ENCODE measurements around the gene MYORG.

MYORG gene

DNA sequence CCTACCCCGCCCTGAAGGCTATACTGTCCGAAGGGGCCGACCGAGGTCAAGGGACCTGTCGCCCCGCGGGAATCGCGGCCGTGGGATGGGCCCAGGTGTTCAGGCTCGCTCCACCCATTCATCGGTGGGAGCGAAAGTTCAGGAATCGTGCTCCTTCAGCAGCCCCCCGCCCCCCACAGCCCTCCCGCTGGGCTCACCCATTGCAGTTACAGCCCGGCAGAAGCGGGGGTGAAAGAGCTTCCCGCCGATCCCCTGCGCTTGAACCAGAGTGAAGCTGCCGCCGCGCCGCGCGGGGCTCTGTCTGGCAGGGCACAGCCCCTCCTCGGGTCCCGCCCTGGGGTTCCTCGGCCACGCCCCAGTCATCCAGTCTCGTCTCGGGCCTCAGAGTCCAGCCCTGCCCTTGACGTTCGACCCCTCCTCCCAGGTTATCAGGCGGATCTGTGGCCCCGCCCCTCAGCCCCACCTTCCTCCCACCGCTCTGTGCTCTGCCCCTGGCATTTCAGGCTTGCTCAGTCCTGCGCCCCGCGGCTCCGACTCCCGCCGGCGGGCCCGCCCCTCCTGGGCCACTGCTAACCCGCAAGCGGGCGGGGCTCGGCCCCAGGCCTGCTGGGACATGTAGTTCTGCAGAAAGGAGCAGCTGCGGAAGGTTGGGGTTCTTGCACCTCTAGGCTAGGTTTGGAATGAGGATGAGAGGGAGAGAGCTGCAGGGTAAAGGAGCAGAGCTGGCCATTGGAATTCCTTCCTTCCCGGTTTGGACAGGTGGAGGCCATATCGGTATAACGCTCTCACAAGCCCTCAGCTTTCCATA, at the start of gene MYORG:
Gene MYORG, minus strand, starts transcription at position 303 of the 808 bp plus-strand sequence. CDS start 3,955 bp downstream, outside the sequence.
- DNase-seq = peak; percentile 46

DNA sequence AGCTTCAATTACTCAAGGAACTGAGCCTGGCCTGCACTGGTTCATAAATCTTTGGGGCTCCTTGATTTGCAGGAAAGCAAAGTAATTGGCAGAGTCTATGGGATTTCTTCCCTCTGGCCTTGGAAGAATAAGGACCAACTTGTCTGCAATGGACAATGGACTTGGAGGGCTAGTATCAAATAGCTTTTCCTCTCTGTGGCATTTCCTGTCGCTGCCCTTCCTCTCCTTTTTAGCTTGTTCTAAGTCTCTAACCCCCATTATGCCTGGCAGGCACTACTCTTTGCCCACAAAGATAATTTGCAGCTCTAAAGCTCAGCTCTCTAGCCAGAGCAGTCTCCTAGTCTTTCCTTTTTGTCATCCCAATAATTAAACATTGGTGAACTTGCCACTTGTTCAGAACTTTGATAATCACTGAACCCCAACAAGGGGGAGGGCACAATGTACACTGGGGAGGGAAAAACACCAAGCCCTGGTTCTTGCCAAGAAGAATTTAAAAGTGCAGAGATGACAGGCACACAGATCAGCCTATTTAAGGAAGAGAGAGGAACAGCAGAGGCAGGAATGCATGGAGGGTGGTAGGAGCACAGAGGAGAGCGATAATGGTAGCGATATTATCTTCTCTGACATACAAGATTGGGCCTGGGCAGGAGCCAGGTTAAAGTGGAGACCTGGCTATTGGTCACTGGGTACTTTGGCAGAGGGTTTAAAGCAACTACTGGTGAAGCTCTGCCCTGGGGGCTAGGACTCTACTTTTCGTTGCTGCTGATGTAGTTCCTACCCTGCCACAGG, 43.2 kb upstream of the MYORG start:
- DNase-seq = no peak

DNA sequence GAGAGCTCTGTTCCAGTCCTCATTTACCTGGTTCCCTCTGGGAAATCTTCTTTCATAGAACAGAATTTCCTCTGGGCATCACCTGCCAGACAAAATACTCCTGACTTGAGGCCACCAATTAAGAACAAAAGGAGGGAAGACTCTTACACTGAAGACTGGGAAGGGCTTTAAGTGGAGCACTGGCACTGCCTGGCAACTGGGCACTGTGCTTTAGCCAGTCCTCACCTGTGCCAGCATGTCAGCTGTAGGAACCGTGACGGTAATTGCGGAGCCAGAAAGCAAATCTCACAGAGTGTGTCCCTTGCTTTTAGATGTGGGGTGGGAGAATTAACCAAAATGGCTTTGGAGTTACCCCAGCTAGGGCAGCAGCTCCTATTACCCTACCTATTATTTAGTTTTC, 41.0 kb upstream of the MYORG start:
- no peak for DNase-seq

DNA sequence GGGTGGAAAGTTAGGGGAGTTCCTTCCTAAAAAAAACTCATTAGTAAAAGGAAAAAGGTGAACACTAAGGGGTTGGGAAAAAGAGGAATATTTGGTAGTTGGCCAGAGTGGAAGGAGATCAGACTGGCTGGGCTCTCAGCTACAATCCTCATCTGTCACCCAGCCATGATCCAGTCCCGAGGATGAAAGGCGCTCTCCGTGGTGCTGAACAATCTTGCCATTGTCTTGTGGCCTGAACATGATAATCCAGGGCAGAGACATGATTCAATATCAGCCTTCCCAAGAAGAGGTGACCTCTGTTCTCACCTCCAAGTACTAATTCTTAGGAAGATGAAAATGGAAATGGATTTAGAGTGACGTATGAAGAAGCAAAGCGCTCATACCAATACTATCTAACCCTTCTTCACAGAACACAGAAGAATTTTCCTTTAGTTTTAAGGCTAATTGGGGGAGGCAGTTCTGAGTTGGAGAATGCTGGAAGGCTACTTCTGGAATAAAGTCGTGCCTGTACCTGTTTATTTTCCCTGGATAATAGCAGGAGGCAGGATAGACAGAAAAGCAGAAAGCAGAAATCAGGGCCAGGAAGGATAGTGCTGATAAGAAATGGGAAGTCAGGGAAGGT, 36.6 kb upstream of the MYORG start:
- no peak for DNase-seq

DNA sequence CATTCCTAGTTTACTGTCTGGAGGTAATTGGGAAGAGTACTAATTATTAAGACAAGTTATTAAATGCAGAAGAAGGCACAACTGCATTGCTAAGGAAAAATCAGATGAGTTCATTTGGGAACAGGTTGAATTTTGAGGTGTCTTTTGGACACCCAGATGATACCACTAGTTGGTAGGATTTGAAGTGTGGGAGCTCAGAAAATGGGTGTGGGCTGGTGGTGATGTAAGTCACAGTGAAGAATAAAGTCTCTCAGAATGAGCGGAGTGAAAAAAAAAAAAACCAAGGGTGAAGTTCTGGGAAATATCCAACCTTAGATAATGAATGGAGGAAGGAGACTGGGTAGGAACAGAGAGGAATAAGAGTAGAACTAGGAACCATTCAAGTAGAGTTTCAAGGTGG, 35.6 kb upstream of the MYORG start:
- DNase-seq = no peak

DNA sequence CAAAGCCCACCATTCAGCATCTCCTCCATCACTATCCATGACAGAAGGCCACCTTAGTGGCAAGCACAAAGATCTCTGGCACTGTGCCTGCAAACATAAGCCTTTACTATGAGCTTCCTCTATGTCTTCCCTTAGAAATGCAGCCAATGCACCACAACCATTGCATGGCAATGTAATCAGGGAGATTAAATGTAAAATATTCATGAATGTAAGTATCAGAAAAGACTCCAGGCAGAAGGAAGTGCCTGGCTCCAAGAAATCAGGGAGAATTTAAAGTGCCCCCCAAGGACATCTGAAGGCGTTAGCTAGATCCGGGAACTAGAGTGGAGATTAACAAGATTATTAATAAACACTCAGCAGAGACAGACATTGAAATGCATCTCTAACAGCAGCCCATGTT, 32.5 kb upstream of the MYORG start:
- no peak for DNase-seq

DNA sequence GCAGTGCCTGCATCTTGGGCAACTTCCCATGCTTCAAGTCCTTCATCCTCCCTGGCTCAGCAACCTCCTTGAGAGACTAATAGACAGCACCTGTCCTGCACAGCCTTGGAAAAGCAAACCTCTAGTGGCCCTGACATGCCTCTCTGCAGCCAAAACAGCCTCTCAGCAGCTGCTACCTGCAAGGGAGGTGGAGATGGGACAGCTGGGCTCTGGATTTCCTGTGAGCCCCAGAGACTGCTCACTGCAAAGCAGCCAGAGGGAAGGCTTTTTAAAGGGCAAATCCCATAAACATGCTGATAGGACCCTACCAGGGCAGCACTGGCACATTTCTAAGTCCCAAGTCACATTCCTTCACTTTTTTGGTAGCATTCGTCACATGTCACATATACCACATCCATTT, 31.5 kb upstream of the MYORG start:
- no peak for DNase-seq

DNA sequence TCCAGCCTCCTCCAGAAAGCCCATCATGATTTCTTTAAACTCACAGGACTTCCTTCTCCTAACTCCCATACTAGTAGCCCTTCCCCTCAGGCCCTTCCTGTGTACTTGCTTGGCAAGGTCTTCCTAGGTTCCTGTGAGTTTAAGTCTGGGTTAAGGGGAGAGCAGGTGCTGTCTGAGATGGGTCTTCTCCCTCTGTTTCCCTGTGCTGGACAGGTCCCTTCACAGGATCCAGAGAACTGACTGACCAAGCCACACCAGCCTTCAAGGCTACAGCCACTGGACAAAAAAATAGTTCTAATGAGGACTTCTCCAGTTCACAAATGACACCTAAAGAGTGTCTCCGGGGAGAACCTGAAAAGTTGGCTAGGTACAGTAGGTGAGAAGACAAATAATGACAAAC, 29.5 kb upstream of the MYORG start:
- no peak for DNase-seq

DNA sequence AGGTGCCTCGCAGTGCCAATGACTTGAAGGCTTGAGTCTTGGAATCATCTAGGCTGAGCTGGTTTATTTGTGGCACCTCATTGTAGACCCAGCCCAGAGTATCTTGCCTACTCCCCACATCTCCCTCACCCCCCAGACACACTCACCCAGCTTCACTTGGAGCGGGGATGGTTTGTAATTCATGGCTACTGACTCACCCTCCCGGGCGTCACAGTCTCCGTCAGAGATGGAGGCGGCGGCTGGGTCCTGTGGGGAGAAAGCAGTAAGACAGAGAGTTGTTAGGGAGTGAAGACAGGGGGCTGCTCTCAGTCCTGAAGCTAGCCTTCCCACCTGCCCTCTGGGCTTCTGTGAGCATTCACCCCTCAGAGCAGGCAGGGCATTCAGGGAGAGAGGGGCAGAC, 29.0 kb upstream of the MYORG start:
- DNase-seq = no peak

DNA sequence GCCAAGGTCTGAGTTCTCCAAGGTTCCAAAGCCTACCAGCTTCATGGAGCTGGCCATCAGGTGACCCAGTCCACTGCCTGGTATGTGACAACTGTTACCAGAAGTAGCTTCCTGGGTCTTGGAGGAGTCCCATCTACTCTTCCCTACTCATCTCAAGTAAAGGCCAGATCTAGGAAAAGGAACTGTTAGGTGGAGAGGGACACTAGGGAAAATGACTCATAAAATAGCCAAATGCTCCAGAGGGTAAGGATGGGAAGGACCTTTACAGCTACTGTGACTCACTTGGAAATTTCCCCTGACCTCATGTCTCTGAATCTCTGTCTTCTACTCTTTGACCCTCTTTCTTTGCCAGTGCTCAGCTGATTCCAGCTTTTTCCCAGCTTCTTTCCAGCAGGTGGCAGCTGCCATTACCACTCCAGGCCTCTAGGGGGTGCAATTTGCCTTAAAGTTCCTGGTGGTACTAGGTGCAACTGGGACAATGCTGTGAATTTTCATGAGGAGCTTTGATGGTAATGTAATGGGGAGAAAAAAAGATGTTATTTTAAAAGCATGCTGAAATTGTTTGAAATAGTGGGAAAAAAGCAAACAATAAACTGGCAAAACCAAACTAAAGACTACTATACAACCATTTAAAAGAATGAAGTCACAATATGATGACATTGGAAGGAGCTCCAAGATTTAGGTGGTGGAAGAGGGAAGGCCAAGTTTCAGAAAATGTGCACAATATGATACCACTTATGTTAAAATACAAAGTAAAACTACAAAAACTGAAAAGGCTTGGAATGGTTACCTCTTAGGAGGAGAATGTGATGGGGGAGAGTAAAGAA, 27.1 kb upstream of the MYORG start:
- no peak for DNase-seq

DNA sequence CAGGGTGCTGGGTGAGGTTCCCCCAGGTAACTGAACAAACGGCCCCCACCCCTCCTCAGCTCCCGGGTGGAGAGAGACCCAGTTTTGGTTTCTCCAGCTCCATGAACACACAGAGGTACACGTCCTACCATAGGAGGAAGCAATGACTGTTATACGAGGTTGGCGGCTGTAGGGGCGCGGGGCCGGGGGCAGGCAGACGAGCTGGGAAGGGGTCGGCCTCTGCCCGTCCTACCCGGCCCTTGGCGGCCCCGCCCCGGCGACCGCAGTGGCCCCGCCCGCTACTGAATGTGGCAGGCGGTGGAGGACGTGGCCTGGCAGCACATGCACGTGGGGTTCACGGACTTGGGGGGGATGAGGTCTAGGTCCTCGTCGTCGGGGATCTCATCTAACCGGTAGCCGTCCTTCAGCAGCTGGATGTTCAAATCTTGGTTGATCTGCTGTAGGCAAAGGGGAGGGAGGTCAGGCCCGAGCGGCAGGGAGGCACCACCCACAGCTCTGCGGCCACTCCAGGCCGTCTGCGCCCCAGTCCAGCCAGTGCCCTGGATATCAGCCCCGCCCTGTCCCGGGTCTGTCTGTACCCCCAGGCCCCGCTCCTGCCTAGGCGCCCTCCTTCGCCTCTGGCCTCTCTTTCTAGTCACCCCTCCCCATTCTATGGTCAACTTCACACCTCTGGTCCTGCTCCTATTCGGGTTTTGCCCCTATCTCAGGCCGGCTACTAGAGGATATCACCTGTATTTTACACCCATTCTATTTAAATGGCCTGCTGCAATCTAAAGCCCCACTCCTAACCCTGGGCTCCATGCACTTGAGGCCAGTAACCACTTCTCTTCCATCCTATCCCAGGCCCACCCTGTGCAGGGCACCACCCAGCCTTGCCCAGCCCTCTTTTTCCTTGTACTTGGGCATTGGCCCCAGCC, 24.2 kb upstream of the MYORG start:
- DNase-seq = no peak

DNA sequence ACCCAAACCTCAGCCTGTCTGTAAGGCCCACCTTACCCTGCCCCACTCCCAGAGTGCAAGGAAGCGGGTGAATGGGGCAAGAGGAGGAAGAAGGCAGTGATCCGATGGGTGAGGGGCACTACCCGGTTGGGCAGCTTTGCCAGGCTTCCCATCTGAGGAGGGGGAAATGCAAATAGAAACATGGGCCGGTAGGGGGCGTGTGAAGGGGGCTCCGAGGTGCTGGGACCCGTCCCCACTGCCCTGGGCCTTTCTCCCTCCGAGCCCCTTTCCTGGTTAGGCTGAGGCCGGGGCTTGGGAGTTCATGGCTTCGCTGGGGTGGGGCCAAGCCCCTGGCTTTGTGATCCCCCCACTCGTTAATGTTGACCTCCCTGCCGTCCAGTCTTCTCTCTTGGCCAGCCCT, 23.6 kb upstream of the MYORG start:
- DNase-seq = no peak

DNA sequence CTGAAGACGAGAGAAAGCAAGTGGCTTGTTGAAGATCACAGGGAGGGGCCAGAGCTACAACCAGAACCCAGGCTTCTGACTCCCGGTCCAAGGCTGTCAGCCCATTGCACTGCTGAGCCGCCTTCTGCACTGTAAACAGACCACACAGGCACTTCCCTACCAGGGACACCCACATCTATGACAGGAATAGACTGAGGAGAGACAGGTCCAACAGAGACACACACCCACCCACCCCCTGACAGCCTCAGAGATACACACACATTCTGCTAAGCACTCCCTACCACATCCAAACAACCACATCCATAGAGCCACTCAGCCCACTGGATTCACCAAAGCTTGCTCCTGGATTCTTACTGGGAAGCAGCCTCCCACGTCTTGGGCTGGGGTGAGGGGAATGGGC, 23.0 kb upstream of the MYORG start:
- DNase-seq = no peak

DNA sequence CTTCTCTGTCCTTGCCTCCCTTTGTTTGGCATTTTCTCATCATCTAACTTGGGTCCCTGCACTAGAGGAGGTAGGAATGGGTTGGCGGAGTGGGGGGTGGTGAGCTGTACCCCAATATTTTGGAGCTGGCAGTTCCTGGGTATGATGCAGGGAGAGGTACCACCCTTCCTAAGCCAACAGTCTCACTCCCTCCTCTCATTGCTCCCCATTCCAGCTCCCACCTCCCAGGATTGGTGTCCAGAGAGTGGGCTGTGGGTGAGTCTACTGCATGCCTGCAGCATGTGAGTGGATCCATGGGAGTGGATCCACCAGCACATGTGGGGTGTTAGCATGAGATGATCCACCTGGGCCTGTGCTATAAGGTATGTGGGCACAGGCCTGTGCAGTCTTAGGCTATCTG, 22.2 kb upstream of the MYORG start:
- no peak for DNase-seq

DNA sequence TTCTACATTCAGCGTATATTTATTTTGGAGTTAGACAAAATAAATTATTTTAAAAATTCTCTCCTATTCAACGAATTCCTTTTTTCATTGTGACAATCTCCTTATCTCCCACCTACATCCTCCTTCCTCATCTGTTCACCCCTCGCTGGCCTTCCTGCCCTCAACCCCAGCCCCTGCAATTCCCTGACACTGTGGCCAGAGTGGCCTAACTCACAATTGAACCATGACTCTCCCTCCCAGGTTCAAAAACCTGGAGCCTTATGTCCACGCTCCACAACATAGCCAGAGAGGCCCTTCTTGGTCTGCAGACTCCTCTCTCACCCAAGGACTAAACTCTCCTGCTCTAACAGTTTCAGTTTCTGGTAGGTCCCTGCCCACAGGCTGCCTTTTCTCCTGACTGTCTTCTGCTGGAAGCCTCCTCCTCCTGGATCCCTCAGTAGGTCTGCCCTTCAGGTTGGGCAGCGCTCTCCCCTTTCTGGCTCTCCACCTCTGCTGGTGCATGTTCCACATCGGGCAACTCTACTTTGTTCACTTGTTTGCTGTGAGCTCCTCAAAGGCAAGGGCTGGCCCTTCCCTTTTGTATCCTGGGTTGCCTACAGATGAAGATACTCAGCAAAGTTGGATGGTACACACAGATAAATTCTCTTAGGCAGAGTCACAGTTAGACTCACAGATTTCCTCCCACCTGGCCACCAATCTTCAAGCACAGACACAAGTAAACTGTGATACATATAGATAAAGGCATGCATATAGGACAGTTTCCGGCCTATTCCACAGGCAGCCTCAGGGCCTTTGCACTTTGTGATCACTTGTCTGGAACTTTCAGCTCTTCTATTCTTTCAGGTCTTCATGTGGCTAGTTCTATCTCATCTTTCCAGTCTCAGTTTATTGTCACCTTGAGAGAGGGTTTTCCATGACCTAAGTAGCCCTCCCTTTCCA, 19.8 kb upstream of the MYORG start:
- no peak for DNase-seq

DNA sequence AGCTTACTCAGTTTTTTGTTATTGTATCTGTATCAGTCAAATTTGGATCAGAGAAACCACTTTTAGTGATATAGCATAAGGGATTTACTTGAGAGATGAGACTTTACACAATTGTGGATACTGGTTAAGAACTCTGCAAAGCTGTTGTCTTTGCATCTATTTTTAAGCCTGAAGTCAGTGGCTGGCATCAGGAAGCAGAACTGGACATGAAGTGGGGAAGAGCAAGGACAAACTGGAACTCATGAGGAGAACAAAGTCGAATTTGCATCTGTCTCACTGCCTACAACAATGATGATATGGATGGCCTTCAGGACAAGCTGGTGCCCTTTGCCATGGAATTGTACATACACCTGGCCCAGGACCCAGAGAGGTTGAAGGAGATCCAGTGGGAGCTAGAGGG, 15.8 kb upstream of the MYORG start:
- DNase-seq = no peak

DNA sequence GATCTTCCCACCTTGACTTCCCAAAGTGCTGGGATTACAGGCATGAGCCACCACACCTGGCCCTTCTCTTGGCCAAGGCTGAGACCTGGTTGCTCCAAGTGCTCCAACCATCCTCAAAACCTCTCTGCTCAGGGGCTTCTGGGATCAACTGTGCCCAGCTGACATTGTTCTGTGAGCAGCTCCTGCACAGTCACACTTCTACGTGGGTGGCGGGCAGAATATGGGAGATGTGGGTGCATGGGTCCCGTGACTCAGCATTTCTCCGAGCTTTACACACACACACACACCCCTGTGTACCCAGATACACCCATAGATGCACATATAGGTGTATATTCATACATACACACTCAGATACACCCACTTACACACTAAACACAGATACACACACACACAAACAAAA, 10.5 kb upstream of the MYORG start:
- DNase-seq = no peak

DNA sequence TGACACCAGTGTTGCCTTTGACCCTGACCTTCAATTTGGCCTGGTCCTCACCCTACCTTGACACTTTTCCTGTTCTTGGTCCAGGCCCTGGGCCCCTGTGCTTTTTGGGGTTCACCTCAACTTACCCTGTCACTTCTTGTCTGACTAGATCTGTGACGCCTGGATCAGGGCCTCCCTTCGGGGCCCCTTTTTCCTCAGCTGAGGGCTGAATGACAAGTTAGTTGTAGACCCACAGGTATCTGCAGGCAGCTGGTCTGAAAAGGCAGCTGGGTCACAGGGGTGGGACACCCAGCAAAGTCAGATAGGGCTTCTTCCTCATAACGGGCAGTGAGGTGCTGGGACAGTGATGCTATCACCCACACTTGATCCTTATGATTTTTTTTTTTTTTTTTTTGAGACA, 10.0 kb upstream of the MYORG start:
- no peak for DNase-seq

DNA sequence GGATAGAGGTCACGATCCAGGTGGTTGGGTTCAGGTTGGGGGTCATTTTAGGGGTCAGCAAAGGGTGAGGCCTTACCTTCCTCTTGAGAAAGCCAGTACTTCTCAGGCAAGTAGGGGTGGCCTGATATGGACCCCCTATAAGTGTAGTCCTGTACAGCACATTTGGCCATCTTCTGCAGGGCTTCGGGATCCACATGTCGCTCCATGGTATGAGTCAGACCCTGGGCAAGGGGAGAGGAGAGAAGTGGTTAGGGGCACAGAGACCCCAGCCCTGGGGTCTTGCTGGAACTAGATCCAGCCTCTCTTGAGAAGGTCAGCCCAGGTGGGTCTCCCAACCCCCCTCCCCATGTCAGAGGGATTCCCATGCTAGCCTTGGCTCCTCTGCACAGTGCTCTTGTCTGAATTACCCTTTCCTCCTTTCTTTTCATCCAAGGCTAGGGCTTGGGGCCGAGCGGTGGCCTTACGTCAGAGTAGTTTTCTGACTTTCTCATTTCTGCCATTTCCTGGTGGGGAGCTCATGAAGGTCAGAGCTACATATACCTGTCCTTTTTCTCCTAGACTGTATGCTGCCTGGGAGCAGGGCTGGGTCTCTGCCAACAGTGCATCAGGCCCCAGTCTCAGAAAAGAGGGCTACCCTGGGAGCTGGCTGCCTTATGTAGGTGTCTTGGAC, 9.0 kb upstream of the MYORG start:
- no peak for DNase-seq

Measured in GOT3 (cell line).